Measurements from ENCODE around the gene KIF13A. TPM values are rescaled to one million over a fixed set of nuclear protein-coding genes. Genes with fewer than 3 reads are reported as not detected.

KIF13A gene
- total and polyA plus RNA-seq, 9 of the 15 experiments (the other 6 are each of a cell fraction or from before 2014, with no cell fraction given), result 3.6 to 44.3 (median 29.7) TPM

DNA sequence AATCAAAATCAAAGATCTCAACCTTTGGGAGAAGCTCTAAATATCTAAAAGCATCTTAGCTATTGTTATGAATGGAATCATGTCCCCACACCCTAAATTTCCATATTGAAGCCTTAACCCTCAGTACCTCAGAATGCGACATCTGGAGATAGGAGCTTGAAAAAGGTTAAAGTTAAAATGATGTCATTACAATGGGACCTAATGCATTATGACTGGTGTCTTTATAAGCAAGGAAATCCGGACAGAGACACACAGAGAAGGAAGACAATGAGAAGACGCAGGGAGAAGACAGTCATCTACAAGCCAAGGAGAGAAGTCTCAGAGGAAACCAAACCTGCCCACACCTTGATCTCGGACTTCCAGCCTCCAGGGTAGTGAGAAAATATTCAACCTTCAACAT, 46.1 kb downstream of the KIF13A start:
- 88% methylated on average over 4 of the region's 4 CpGs for WGBS (ENCODE audit: insufficient coverage, low coverage, missing lambda C conversion rate)

More for the DNA sequence above, 46.1 kb downstream of the KIF13A start:
- no peak for DNase-seq (ENCODE audit: extremely low read depth in 1 of 4, low spot score in 3 of 4)
- Histone ChIP-seq H3K4me3 (no peak overlapping the region), H3K79me2 (ENCODE audit: control insufficient read depth, insufficient read depth, low read length) (peaks cover 60% of the 10 kb centered on the region), H3K9me3 (replicated peaks; ENCODE audit: control insufficient read depth, insufficient read depth, low read depth, low read length) (no peaks in the 10 kb centered on the region), H2AFZ (ENCODE audit: low read depth, low read length) (no peak overlapping the region), H3K4me2 (ENCODE audit: insufficient read depth, low read length) (no peak overlapping the region), H3K27me3 (ENCODE audit: control insufficient read depth in 2 of 2, insufficient read depth in 2 of 2, low read length in 2 of 2) (no peaks in the 10 kb centered on the region), H3K27ac (ENCODE audit: extremely low read depth, low read depth, low read length) (no peak overlapping the region), H3K36me3 (ENCODE audit: control insufficient read depth, insufficient read depth, low read length) (no peaks in the 10 kb centered on the region), H3K4me1 (replicated peaks in 1 of 2; ENCODE audit: control insufficient read depth in 2 of 2, insufficient read depth in 2 of 2, low read length in 2 of 2) (peaks cover 2 to 3% of the 10 kb centered on the region in 2 experiments; a peak in 4 of 5 replicates), H3K9ac (ENCODE audit: insufficient read depth in 1 of 2, low read depth in 2 of 2, low read length in 2 of 2) (no peak overlapping the region), H3K9me1 (ENCODE audit: control insufficient read depth, insufficient read depth, low read length) (no peaks in the 10 kb centered on the region), H4K20me1 (replicated peaks; ENCODE audit: control insufficient read depth, insufficient read depth, low read length) (no peaks in the 10 kb centered on the region)
- intact Hi-C loops (cut with micrococcal nuclease) (no loop called here), in situ Hi-C loops (cut with MboI) (no loop called here)
- ChIA-PET CTCF (ENCODE audit: low intra/inter-chr PET ratio) (interaction anchor here (0.7 kb wide), 1 partner anchor 477 kb away, joined by 3 read pairs; no protein-coding TSS in a partner anchor), POLR2A (interaction anchor here (0.5 to 1.1 kb wide), 8 partner anchors 9 to 125 kb away, joined by 3 to 4 read pairs (median 3); no protein-coding TSS in a partner anchor)
- FAIRE-seq, result no peak
- no peak for ATAC-seq
- TF ChIP-seq TRIM28 (IDR thresholded peaks at IDR 0.05) (no peak), NR2C1 (IDR thresholded peaks at IDR 0.05) (0 out of 2 replicates have a peak, but pooled peaks have one; percentile 34), NR2C1 (tag; IDR thresholded peaks at IDR 0.05) (no peak)
- TF ChIP-seq, protein P1, sequence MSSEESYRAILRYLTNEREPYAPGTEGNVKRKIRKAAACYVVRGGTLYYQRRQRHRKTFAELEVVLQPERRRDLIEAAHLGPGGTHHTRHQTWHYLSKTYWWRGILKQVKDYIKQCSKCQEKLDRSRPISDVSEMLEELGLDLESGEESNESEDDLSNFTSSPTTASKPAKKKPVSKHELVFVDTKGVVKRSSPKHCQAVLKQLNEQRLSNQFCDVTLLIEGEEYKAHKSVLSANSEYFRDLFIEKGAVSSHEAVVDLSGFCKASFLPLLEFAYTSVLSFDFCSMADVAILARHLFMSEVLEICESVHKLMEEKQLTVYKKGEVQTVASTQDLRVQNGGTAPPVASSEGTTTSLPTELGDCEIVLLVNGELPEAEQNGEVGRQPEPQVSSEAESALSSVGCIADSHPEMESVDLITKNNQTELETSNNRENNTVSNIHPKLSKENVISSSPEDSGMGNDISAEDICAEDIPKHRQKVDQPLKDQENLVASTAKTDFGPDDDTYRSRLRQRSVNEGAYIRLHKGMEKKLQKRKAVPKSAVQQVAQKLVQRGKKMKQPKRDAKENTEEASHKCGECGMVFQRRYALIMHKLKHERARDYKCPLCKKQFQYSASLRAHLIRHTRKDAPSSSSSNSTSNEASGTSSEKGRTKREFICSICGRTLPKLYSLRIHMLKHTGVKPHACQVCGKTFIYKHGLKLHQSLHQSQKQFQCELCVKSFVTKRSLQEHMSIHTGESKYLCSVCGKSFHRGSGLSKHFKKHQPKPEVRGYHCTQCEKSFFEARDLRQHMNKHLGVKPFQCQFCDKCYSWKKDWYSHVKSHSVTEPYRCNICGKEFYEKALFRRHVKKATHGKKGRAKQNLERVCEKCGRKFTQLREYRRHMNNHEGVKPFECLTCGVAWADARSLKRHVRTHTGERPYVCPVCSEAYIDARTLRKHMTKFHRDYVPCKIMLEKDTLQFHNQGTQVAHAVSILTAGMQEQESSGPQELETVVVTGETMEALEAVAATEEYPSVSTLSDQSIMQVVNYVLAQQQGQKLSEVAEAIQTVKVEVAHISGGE (CRISPR knock-in tag; IDR thresholded peaks at IDR 0.05), result no peak
- TF ChIP-seq, protein P2, sequence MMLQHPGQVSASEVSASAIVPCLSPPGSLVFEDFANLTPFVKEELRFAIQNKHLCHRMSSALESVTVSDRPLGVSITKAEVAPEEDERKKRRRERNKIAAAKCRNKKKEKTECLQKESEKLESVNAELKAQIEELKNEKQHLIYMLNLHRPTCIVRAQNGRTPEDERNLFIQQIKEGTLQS (IDR thresholded peaks at IDR 0.05), result peak; percentile 43; the same call in 1 of the 2 replicates
- TF ChIP-seq, protein P2 (CRISPR knock-in tag; conservative IDR thresholded peaks at IDR 0.05), result no peak
- BruUV-seq (replicated peaks), result no TSS peak
